Measurements from ENCODE around the gene EEF1AKMT4.

EEF1AKMT4 gene

DNA sequence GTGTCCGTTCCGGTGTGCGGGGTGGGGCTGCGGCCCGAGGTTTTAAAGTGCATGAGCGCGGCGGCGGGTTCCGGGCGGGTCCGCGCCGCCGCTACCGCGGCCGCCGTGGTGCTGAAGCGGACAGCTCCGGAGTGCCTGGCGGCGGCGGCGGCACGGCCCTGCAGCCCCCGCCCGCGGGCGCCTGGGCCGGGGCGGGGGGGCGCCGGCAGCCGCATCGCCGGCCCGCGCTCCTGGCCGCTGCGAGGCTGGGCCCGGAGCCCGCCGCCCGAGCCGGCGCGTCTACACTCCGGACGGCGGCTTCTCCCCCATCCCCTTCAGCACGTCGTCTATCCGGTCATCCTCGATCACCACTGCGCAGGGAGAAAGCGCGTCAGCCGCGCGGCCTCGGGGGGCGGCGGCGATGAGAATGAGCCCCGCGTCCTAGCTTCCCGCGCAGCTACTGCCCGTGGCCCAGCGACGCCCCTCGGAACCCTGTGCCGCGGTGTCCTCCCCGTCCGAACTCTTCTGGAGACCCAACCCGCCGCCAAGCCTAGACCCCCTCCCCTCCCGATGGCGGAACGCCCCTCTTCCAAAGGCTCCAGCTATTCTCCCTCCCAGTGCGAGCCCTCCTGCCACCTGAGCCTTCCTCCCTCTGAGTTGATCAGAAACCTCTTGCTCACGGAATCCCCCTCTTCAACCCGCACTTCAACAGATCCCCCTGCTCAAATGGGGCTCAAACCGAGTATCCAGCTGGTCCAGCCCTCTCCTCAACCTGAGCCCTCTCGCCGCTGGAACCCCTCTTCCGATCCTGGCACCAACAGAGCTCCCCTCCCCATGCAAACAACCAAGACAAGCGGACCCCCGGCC lies 10.6 kb downstream of the EEF1AKMT4 start:
- in situ Hi-C loops (cut with HindIII; ENCODE audit: low sequenced_read_pairs) = no loop called here

DNA sequence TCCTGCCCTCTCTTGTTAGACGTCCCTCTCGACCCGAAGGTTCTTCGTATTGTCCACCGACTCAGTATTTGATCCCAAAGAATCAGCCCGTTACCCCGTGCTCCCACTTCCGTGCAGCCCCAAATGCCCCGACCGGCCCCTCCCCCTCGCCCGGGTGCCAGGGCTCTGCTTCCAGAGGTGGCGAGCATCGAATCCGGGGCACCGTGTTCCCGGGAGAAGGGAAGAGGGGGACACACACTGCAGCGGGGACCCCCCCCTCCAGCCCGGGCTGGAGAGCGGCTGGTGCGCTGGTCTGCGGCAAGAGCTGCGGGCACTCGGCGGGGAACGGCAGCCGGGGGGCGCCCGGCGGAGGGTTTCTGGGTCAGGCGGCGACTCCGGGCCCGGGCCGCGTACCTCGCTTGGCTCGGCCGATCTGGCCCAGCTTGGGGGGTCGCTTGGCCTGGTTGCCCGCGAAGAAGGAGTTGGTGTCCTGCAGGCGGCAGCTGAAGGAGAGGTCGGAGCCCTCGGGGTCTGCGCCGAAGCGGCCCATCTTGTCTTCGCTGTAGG lies 11.3 kb downstream of the EEF1AKMT4 start:
- in situ Hi-C loops (cut with HindIII; ENCODE audit: low sequenced_read_pairs) = no loop called here

DNA sequence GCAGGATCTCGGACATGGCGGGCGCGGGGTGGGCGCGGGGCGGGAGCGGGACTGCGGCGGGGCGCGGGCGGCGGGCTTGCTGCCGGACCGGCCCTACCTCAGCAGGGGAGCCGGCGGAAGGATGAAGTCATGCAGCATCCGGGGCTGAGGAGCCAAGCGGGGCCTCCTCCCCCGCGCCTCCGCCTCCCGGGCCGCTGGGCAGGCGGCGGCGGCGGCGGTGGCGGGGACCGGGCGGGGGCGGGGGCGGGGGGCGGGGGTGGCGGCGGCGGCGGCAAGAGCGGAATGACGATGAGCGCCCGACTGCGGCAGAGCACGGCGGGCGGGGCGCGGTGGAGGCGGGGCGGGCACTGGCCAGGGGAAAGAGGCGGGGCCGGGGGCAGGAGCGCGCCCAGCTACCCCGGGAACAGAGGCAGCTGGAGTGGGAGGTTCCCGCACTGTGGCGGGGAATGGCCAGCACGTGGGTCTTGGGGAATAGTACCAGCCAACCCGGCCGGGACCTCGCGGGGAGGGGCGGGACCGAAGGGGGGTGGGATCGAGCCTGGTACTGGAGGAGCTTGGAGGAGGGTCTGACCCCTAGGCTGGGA lies 11.9 kb downstream of the EEF1AKMT4 start, which contains the start of gene CAMK2N2:
Gene CAMK2N2, minus strand, starts transcription at position 284 of the 584 bp plus-strand sequence. Its CDS starts 268 bp downstream, at position 16.
- in situ Hi-C loops (cut with HindIII; ENCODE audit: low sequenced_read_pairs) = no loop called here

DNA sequence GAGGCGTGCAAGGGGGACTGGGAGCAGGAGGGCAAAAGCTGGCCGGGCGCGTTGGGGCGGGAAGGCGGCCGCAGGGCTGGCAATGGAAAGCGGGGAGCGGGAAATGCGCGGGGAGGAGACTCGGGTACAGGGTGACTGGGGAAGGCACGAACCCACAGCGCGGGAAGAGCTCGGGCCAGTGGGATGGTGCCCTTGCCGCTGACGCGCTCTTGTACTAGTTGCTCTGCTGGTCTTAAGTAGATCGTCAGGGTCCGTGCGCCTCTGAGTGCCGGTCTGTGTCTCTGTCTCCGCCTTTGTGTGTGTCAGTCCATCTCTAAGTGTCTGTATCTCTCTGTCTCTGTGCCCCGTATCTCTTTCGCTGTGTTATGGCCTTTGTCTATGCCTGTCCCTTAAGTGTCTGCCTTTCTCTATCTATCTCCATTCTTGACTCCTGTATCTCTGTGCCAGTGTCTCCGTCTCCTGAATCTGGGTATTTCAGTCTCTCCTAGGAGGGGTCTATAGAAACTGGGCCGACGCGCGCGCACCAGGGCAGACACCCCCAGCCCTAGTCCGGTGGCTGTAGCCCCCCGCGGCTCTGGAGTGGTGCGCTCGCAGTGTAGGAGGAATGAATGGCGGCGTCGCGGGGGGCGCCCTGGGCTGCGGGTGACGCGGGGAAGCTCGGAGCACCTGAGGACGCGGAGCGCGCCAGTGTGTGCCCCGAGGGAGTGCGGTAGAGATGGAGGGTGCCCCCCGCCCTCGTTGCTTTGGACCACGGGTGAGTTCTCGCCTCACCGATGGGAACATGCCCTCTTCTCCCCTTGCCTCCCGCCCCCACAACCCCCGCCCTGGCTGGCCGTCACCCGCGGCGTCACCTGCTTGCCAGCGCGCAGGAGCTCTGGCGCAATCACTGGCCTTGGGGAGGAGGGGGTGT lies 12.6 kb downstream of the EEF1AKMT4 start:
- in situ Hi-C loops (cut with HindIII; ENCODE audit: low sequenced_read_pairs) = no loop called here

- in situ Hi-C loops (cut with HindIII; ENCODE audit: low sequenced_read_pairs) = no loop called here
These were observed 13.3 kb downstream of the EEF1AKMT4 start for GRCh38 chr3:184262764-184263179.

GRCh38 chr3:184267249-184267648 lies 17.8 kb downstream of the EEF1AKMT4 start:
- in situ Hi-C loops (cut with HindIII; ENCODE audit: low sequenced_read_pairs) = loop anchor here (5.0 kb wide), 2 partner anchors 40 to 50 kb away; partner anchors contain the start of gene VWA5B2

DNA sequence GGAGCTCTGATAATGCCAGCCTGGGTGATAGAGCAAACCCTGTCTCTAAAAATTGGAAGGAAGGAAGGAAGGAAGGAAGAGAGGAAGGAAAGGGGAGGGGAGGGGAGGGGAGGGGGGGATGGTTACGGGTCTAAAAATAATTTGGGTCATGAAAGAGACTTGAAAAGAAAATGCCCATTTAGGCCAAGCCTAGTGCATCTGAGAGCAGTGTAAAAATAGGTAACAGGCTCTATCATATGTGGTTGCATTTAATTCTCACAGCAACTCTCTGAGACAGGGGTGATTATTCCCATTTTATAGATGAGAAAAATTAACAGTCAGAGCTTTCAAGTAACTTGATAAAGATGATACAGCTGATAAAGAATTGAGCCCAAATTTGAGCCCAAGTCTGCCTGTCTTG lies 22.8 kb downstream of the EEF1AKMT4 start:
- in situ Hi-C loops (cut with HindIII; ENCODE audit: low sequenced_read_pairs) = no loop called here

- in situ Hi-C loops (cut with HindIII; ENCODE audit: low sequenced_read_pairs) = no loop called here
These were observed 25.9 kb downstream of the EEF1AKMT4 start for GRCh38 chr3:184275381-184275701.

GRCh38 chr3:184275961-184276910 lies 26.8 kb downstream of the EEF1AKMT4 start, which contains the start of gene ECE2:
ECE2 (plus strand) TSS chr3:184276022; CDS start chr3:184276154, 132 bp downstream.
- in situ Hi-C loops (cut with HindIII; ENCODE audit: low sequenced_read_pairs) = no loop called here

DNA sequence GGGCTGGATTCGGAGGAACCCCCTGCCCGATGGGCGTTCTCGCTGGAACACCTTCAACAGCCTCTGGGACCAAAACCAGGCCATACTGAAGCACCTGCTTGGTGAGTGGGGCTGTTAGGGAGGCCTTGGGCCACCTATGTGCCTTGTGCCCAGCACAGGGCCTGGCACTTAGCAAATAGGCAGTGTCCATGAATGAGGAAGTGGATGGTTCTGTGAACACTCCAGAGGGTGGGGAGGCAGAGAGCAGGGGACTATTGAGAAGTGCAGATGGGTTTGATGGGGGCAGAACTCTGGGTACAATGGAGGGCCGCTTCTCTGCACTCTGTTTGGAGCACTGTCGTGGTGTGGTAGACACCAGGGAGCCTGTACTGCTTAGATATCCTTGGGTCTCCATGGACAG lies 27.9 kb downstream of the EEF1AKMT4 start:
- in situ Hi-C loops (cut with HindIII; ENCODE audit: low sequenced_read_pairs) = no loop called here

- in situ Hi-C loops (cut with HindIII; ENCODE audit: low sequenced_read_pairs) = no loop called here
These were observed 33.5 kb downstream of the EEF1AKMT4 start for GRCh38 chr3:184282941-184283340.

- in situ Hi-C loops (cut with HindIII; ENCODE audit: low sequenced_read_pairs) = no loop called here
These were observed 34.2 kb downstream of the EEF1AKMT4 start for GRCh38 chr3:184283681-184284080.

DNA sequence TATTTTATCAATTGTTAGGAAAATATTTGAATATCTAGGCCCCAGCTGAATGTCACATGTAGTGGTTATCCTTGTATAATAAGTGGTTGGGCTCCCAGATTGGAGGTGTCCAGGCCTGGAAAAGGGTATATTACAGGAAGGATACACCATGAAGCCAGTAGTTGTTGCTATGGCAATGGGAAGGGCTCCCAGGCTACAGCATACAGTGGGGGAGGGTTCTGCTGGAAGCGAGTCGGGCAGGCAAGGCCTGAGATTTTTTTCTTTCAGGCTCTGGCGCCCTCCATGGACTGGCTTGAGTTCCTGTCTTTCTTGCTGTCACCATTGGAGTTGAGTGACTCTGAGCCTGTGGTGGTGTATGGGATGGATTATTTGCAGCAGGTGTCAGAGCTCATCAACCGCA lies 35.2 kb downstream of the EEF1AKMT4 start:
- in situ Hi-C loops (cut with HindIII; ENCODE audit: low sequenced_read_pairs) = no loop called here

DNA sequence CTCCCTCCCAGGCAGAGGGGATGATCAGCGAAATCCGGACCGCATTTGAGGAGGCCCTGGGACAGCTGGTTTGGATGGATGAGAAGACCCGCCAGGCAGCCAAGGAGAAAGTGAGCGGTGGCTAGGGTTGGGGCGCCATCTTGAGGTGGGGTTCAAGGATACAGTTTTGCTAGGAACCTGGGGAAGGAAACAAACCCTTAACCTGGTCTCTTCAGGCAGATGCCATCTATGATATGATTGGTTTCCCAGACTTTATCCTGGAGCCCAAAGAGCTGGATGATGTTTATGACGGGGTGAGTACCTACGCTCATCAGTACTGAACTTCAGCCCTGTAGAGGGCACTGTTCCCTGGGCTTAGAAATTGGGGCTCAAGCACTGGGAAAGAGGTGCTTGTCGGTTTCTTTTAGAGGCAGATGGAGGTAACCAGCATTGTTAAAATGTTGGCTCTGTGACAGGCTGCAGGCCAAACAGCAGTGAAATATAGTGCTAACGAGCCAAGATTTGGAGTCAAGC lies 40.0 kb downstream of the EEF1AKMT4 start:
- in situ Hi-C loops (cut with HindIII; ENCODE audit: low sequenced_read_pairs) = no loop called here

GRCh38 chr3:184290331-184290730 lies 40.9 kb downstream of the EEF1AKMT4 start:
- in situ Hi-C loops (cut with HindIII; ENCODE audit: low sequenced_read_pairs) = no loop called here

GRCh38 chr3:184291044-184291737 lies 41.7 kb downstream of the EEF1AKMT4 start:
- in situ Hi-C loops (cut with HindIII; ENCODE audit: low sequenced_read_pairs) = no loop called here

DNA sequence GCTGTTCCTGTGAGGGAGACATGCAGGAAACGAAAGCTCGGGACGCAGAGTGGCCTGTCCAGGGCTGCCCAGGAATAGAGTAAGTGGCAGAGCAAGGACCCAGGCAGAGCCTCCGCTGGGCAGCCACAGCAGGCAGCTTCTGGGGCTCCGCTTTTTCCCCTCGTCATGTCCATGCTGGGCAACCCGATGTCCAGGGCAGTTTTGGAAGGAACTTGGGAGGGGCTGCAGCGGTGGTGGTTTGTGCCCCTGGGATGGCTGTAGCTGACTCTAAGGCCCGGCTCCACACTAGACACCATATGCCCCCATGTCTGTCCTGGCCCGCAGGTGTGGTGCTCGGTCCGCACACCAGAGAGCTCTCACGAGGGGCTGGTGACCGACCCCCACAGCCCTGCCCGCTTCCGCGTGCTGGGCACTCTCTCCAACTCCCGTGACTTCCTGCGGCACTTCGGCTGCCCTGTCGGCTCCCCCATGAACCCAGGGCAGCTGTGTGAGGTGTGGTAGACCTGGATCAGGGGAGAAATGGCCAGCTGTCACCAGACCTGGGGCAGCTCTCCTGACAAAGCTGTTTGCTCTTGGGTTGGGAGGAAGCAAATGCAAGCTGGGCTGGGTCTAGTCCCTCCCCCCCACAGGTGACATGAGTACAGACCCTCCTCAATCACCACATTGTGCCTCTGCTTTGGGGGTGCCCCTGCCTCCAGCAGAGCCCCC lies 42.4 kb downstream of the EEF1AKMT4 start:
- in situ Hi-C loops (cut with HindIII; ENCODE audit: low sequenced_read_pairs) = no loop called here

DNA sequence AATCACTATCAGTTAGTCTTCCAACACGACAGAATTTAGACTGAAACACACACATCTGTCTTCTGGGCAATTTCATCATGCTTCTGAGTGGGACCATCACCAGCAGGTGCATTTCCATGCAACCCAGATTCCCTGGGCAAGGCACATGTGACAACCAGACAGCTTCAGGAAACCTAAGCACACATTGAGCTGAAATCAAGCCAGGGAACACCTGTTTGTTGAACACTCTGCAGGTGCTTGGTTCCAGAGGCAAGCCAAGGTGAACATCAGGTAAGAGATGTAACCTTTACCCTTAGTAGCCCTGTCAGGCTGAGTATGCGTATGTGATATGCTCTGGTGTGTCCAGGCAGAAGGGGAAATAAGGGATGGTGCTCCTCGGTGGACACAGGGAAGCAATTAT lies 46.3 kb downstream of the EEF1AKMT4 start:
- in situ Hi-C loops (cut with HindIII; ENCODE audit: low sequenced_read_pairs) = no loop called here

All from endothelial cell of hepatic sinusoid (primary cell).